WTC11 (cell line): ENCODE results near the gene MLEC. TPM values are rescaled to one million over a fixed set of nuclear protein-coding genes. Genes with fewer than 3 reads are reported as not detected.

ENCODE experiments used
- ATAC-seq: fragments of 200-7000 bp; cut with Tn5 transposase; 2 replicates; pipeline ENCODE4 v1.10.0; 2021; ENCODE audit warnings: mild to moderate bottlenecking, moderate library complexity
- CTCF ChIA-PET: fragments of 300-600 bp; sonication (Branson Sonifier 250); formaldehyde crosslinking; loops from one replicate; lab custom pipeline; 2021; ENCODE audit warnings: antibody characterized with exemption; lab: Charles Lee
- POLR2A ChIA-PET: fragments of 350-600 bp; sonication (Branson Sonifier 250); formaldehyde crosslinking; loops from one replicate; lab custom pipeline; 2021; ENCODE audit warnings: antibody characterized with exemption; lab: Charles Lee
- DNase-seq: peaks from one replicate; pipeline ENCODE4 v3.0.0; 2021; ENCODE audit warnings: low spot score
- H3K27ac Mint-ChIP-seq: 2 replicates; pipeline ENCODE4 v1.8.0; 2021; ENCODE audit warnings: mixed read lengths
- H3K27me3 Mint-ChIP-seq: 2 replicates; pipeline ENCODE4 v1.8.0; 2021; ENCODE audit warnings: low read depth, mild to moderate bottlenecking, moderate library complexity, mixed read lengths
- H3K36me3 Mint-ChIP-seq: 2 replicates; pipeline ENCODE4 v1.8.0; 2021; ENCODE audit warnings: mixed read lengths
- H3K4me1 Mint-ChIP-seq: 2 replicates; pipeline ENCODE4 v1.8.0; 2022; ENCODE audit warnings: mixed read lengths
- H3K4me3 Mint-ChIP-seq: 2 replicates; pipeline ENCODE4 v1.8.0; 2021; ENCODE audit warnings: mild to moderate bottlenecking, moderate library complexity, mixed read lengths
- H3K9me3 Mint-ChIP-seq: 2 replicates; pipeline ENCODE4 v1.8.0; 2021; ENCODE audit warnings: mixed read lengths
- E2F5 ChIP-seq: sonication (generic); formaldehyde crosslinking; IDR thresholded peaks from 2 replicates; pipeline ENCODE4 v1.8.1; 2022; ENCODE audit warnings: mild to moderate bottlenecking, moderate library complexity, missing genetic modification reagents
- EMX1 ChIP-seq: fragments of 250-450 bp; sonication (Bioruptor Pico); IDR thresholded peaks from 2 replicates; pipeline ENCODE4 v1.8.0; 2021; ENCODE audit warnings: mild to moderate bottlenecking
- ETV6 ChIP-seq: sonication (generic); formaldehyde crosslinking; IDR thresholded peaks from 2 replicates; pipeline ENCODE4 v1.8.1; 2022; ENCODE audit warnings: mild to moderate bottlenecking, missing genetic modification reagents
- GRHL2 ChIP-seq: fragments of 250-450 bp; sonication (Bioruptor Pico); IDR thresholded peaks from 2 replicates; pipeline ENCODE4 v1.8.0; 2022; ENCODE audit warnings: mild to moderate bottlenecking, moderate library complexity; ENCODE audit not compliant: insufficient replicate concordance, severe bottlenecking
- NFE2L1 ChIP-seq: sonication (generic); formaldehyde crosslinking; IDR thresholded peaks from 2 replicates; pipeline ENCODE4 v1.8.1; 2023; ENCODE audit warnings: missing genetic modification reagents
- NR1H2 ChIP-seq: sonication (generic); formaldehyde crosslinking; IDR thresholded peaks from 2 replicates; pipeline ENCODE4 v1.9.0; 2021; ENCODE audit warnings: mild to moderate bottlenecking, moderate library complexity, missing genetic modification reagents
- TEAD1 ChIP-seq: sonication (generic); formaldehyde crosslinking; IDR thresholded peaks from 2 replicates; pipeline ENCODE4 v1.8.0; 2022; ENCODE audit warnings: mild to moderate bottlenecking, missing genetic modification reagents
- USF2 ChIP-seq: sonication (generic); formaldehyde crosslinking; IDR thresholded peaks from 2 replicates; pipeline ENCODE4 v1.8.1; 2023; ENCODE audit warnings: mild to moderate bottlenecking, missing genetic modification reagents, moderate library complexity
- ZNF423 ChIP-seq: fragments of 250-450 bp; sonication (Bioruptor Pico); IDR thresholded peaks from 2 replicates; pipeline ENCODE4 v2.1.2; 2022; ENCODE audit warnings: mild to moderate bottlenecking, moderate library complexity
- total RNA-seq: library from RNA; stranded (reverse); gene quantifications from 3 replicates; pipeline ENCODE4 v1.2.3, GENCODE V29; 2021
- TF ChIP-seq, protein P1 (sequence below): fragments of 250-450 bp; sonication (Bioruptor Pico); IDR thresholded peaks from 2 replicates; pipeline ENCODE4 v1.8.0; 2021; ENCODE audit warnings: mild to moderate bottlenecking
- TF ChIP-seq, protein P2 (sequence below): sonication (generic); formaldehyde crosslinking; IDR thresholded peaks from 2 replicates; pipeline ENCODE4 v1.8.1; 2023; ENCODE audit warnings: mild to moderate bottlenecking, missing genetic modification reagents, moderate library complexity
- TF ChIP-seq, protein P3 (sequence below): sonication (generic); formaldehyde crosslinking; IDR thresholded peaks from 2 replicates; pipeline ENCODE4 v1.8.1; 2023; ENCODE audit warnings: mild to moderate bottlenecking, missing genetic modification reagents, borderline replicate concordance

The MLEC gene
- total RNA-seq, 1 experiment from 2014 or later = 278 TPM

GRCh38 chr12:120654656-120655055 lies 32.3 kb upstream of the MLEC start (continued):
- TF ChIP-seq, protein P1, sequence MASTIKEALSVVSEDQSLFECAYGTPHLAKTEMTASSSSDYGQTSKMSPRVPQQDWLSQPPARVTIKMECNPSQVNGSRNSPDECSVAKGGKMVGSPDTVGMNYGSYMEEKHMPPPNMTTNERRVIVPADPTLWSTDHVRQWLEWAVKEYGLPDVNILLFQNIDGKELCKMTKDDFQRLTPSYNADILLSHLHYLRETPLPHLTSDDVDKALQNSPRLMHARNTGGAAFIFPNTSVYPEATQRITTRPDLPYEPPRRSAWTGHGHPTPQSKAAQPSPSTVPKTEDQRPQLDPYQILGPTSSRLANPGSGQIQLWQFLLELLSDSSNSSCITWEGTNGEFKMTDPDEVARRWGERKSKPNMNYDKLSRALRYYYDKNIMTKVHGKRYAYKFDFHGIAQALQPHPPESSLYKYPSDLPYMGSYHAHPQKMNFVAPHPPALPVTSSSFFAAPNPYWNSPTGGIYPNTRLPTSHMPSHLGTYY (CRISPR knock-in tag) = no peak
- TF ChIP-seq NR1H2 (CRISPR knock-in tag) (no peak), EMX1 (CRISPR knock-in tag) (no peak), TEAD1 (no peak), USF2 (CRISPR knock-in tag) (no peak), GRHL2 (CRISPR knock-in tag) (no peak)
- TF ChIP-seq, all 79 proteins: peak for 0

- no peak overlapping the region for H3K4me3 Mint-ChIP-seq
- DNase-seq (no peak), ATAC-seq (no peak)
- POLR2A ChIA-PET = no interaction called here
- H3K27me3 Mint-ChIP-seq = no peaks in the 10 kb centered on the region
- no peak for TF ChIP-seq ETV6 (CRISPR knock-in tag)
- TF ChIP-seq, protein P2, sequence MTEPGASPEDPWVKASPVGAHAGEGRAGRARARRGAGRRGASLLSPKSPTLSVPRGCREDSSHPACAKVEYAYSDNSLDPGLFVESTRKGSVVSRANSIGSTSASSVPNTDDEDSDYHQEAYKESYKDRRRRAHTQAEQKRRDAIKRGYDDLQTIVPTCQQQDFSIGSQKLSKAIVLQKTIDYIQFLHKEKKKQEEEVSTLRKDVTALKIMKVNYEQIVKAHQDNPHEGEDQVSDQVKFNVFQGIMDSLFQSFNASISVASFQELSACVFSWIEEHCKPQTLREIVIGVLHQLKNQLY = no peak
- TF ChIP-seq ZNF423 (CRISPR knock-in tag) = no peak
- no peak for TF ChIP-seq E2F5 (CRISPR knock-in tag)
- no peaks in the 10 kb centered on the region for H3K36me3 Mint-ChIP-seq
- no peak overlapping the region for H3K27ac Mint-ChIP-seq
- CTCF ChIA-PET = interaction anchor here (0.9 to 3.4 kb wide), 4 partner anchors 8 to 349 kb away, joined by 3 to 44 read pairs (median 4); no protein-coding TSS in a partner anchor
- peaks cover 18% of the 10 kb centered on the region for H3K4me1 Mint-ChIP-seq
- no peaks in the 10 kb centered on the region for H3K9me3 Mint-ChIP-seq
These were observed 30.9 kb upstream of the MLEC start for GRCh38 chr12:120656008-120656407.

GRCh38 chr12:120658286-120659150 lies 28.4 kb upstream of the MLEC start:
- Mint-ChIP-seq H3K27me3 (no peaks in the 10 kb centered on the region), H3K36me3 (no peaks in the 10 kb centered on the region), H3K4me1 (no peaks in the 10 kb centered on the region), H3K27ac (no peak overlapping the region; the same call in 1 of the 2 replicates), H3K4me3 (no peak overlapping the region), H3K9me3 (no peaks in the 10 kb centered on the region)
- TF ChIP-seq, protein P3, sequence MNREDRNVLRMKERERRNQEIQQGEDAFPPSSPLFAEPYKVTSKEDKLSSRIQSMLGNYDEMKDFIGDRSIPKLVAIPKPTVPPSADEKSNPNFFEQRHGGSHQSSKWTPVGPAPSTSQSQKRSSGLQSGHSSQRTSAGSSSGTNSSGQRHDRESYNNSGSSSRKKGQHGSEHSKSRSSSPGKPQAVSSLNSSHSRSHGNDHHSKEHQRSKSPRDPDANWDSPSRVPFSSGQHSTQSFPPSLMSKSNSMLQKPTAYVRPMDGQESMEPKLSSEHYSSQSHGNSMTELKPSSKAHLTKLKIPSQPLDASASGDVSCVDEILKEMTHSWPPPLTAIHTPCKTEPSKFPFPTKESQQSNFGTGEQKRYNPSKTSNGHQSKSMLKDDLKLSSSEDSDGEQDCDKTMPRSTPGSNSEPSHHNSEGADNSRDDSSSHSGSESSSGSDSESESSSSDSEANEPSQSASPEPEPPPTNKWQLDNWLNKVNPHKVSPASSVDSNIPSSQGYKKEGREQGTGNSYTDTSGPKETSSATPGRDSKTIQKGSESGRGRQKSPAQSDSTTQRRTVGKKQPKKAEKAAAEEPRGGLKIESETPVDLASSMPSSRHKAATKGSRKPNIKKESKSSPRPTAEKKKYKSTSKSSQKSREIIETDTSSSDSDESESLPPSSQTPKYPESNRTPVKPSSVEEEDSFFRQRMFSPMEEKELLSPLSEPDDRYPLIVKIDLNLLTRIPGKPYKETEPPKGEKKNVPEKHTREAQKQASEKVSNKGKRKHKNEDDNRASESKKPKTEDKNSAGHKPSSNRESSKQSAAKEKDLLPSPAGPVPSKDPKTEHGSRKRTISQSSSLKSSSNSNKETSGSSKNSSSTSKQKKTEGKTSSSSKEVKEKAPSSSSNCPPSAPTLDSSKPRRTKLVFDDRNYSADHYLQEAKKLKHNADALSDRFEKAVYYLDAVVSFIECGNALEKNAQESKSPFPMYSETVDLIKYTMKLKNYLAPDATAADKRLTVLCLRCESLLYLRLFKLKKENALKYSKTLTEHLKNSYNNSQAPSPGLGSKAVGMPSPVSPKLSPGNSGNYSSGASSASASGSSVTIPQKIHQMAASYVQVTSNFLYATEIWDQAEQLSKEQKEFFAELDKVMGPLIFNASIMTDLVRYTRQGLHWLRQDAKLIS (CRISPR knock-in tag) = no peak
- TF ChIP-seq NFE2L1 (CRISPR knock-in tag) = no peak
- CTCF ChIA-PET = interaction anchor here (0.6 to 3.4 kb wide), 3 partner anchors 10 to 269 kb away, joined by 3 to 44 read pairs (median 3); no protein-coding TSS in a partner anchor
- no peak; the same call in 1 of the 2 replicates for ATAC-seq
- no peak for DNase-seq
- POLR2A ChIA-PET = interaction anchor here (0.6 kb wide), 1 partner anchor 132 kb away, joined by 3 read pairs; no protein-coding TSS in a partner anchor
